ENCODE measurements around the gene RNF212B.

The RNF212B gene

DNA sequence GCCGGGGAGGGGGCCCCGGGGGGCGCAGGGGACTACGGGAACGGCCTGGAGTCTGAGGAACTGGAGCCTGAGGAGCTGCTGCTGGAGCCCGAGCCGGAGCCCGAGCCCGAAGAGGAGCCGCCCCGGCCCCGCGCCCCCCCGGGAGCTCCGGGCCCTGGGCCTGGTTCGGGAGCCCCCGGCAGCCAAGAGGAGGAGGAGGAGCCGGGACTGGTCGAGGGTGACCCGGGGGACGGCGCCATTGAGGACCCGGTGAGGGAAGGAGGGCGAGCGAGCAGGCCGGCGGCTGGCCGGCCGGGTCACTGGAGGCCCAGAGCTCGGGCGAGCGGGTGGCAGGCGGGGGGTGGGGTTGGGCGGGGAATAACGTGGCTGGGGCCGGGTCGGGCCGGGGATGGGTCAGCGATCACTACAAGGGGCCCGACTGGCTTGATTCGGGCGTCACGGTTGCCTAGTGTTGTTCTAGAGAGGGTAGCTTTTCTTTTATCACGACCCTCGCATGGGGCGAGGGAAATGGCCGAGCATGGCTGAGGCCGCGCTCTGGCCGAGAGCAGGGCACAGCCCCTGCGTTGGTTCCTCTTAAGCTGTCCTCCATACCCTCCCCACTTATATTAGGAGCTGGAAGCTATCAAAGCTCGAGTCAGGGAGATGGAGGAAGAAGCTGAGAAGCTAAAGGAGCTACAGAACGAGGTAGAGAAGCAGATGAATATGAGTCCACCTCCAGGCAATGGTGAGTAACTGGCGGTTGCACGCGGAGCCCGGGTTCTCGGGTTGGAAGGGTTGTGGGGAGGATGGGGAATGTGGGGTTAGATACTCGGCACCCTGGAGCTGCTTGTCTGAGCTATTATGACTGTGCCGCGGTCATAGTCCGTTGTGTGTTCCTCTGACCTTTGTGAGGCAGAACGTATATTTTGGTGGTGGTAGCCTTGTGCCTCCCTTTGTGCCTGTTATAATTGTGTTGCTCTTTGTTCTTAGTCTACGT is 84.1 kb downstream of the RNF212B start:
- peak; percentile 61 for DNase-seq

Measured in midbrain (tissue), 1 donor.